Uterus (tissue), 2 donors: Measurements from ENCODE around the gene MCRIP1.

ENCODE experiments used
- CTCF ChIP-seq, 4 experiments: fragments of 200-600 bp in 2 of 4; fragments of 450-650 bp in 2 of 4; sonication (generic) in 2 of 4; IDR thresholded peaks; one replicate each; pipeline ENCODE4 v1.5.1; 2016 to 2019; ENCODE audit warnings: antibody characterized with exemption in 4 of 4, mild to moderate bottlenecking in 2 of 4, moderate library complexity in 1 of 4
- POLR2A ChIP-seq, 2 donors: fragments of 450-650 bp; IDR thresholded peaks; one replicate each; pipeline ENCODE4 v1.6.1; 2016; ENCODE audit warnings: antibody characterized with exemption in 2 of 2, mild to moderate bottlenecking in 1 of 2, moderate library complexity in 1 of 2

- TF ChIP-seq POLR2A (IDR thresholded peaks at IDR 0.05) = no peak
- no peak for TF ChIP-seq CTCF (IDR thresholded peaks at IDR 0.05)
Measured at GRCh38 chr17:81822312-81822637, 10.8 kb downstream of the MCRIP1 start.
